ENCODE results near the gene FN3K.

Gene FN3K

DNA sequence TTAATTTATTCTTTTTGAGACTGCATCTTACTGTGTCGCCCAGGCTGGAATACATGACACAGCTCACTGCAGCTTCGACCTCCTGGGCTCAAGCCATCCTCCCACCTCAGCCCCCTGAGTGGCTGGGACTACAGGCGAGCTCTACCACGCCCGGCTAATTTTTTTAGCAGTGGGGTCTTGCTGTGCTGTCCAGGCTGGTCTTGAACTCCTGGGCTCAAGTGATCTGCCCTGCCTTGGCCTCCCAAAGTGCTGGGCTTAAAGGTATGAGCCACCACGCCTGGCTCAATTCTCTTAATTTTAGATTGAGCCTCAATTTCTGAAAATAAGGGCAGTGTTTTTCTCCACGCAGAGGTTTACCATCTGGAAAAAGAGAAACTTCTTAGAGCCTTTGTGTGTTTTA lies 63.3 kb downstream of the FN3K start:
- TF ChIP-seq, protein P1, sequence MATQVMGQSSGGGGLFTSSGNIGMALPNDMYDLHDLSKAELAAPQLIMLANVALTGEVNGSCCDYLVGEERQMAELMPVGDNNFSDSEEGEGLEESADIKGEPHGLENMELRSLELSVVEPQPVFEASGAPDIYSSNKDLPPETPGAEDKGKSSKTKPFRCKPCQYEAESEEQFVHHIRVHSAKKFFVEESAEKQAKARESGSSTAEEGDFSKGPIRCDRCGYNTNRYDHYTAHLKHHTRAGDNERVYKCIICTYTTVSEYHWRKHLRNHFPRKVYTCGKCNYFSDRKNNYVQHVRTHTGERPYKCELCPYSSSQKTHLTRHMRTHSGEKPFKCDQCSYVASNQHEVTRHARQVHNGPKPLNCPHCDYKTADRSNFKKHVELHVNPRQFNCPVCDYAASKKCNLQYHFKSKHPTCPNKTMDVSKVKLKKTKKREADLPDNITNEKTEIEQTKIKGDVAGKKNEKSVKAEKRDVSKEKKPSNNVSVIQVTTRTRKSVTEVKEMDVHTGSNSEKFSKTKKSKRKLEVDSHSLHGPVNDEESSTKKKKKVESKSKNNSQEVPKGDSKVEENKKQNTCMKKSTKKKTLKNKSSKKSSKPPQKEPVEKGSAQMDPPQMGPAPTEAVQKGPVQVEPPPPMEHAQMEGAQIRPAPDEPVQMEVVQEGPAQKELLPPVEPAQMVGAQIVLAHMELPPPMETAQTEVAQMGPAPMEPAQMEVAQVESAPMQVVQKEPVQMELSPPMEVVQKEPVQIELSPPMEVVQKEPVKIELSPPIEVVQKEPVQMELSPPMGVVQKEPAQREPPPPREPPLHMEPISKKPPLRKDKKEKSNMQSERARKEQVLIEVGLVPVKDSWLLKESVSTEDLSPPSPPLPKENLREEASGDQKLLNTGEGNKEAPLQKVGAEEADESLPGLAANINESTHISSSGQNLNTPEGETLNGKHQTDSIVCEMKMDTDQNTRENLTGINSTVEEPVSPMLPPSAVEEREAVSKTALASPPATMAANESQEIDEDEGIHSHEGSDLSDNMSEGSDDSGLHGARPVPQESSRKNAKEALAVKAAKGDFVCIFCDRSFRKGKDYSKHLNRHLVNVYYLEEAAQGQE (IDR thresholded peaks at IDR 0.05; ENCODE audit: insufficient read depth in 1 of 2, low read depth in 2 of 2, low read length in 2 of 2), result no peak
- TF ChIP-seq FOXP2 (optimal IDR thresholded peaks at IDR 0.05; ENCODE audit: borderline replicate concordance, extremely low read depth, extremely low read length, insufficient read depth) (no peak), SIN3A (IDR thresholded peaks at IDR 0.05; ENCODE audit: borderline replicate concordance, insufficient read depth, low read length) (no peak), POLR2AphosphoS5 (IDR thresholded peaks at IDR 0.05; ENCODE audit: low read depth, low read length) (no peak), TAF1 (IDR thresholded peaks at IDR 0.05; ENCODE audit: borderline replicate concordance, insufficient read depth, low read length) (no peak)

DNA sequence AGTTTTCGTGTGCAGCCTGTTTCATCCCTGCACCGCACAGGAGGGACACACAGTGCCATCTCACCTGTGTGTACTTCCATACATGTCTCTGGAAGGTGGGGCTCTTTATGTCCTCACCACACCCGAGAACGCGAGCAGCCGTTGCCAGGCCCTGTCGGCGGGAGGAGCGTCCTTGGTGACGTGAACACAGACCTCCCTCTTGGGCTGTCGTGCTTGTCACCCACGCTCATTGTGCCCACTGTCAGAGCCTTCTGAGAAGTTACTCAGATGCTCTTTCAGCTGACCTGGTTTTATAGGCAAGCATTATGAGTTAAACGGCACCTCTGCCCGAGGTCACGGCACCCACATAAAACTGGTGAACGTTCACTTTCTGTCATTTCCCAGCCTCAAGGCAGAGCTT lies 64.2 kb downstream of the FN3K start:
- TF ChIP-seq, protein P1 (IDR thresholded peaks at IDR 0.05; ENCODE audit: insufficient read depth in 1 of 2, low read depth in 2 of 2, low read length in 2 of 2), result no peak
- TF ChIP-seq FOXP2 (optimal IDR thresholded peaks at IDR 0.05; ENCODE audit: borderline replicate concordance, extremely low read depth, extremely low read length, insufficient read depth) (no peak), SIN3A (IDR thresholded peaks at IDR 0.05; ENCODE audit: borderline replicate concordance, insufficient read depth, low read length) (no peak), POLR2AphosphoS5 (IDR thresholded peaks at IDR 0.05; ENCODE audit: low read depth, low read length) (no peak), TAF1 (IDR thresholded peaks at IDR 0.05; ENCODE audit: borderline replicate concordance, insufficient read depth, low read length) (no peak)

Measured in PFSK-1 (cell line).